Stimulated activated naive CD8-positive, alpha-beta T cell treated with anti-CD3 and anti-CD28 coated beads, Interleukin-15, amount 100 ng/mL, for 72 hours (primary cell): ENCODE data around the gene WNT7A.

Source experiments
- ATAC-seq: fragments of 150-1000 bp; cut with Tn5 transposase; 2 replicates; pipeline ENCODE4 v1.10.0; 2021; ENCODE audit warnings: mild to moderate bottlenecking, moderate library complexity
- DNase-seq, 2 donors: peaks; one replicate each; pipeline ENCODE4 v3.0.0; 2021 to 2022
- H3K27ac Mint-ChIP-seq, 2 donors: one replicate each; pipeline ENCODE4 v1.8.0; 2022; ENCODE audit warnings: mild to moderate bottlenecking in 2 of 2, mixed read lengths in 2 of 2, moderate library complexity in 2 of 2
- H3K27me3 Mint-ChIP-seq: one replicate; pipeline ENCODE4 v1.8.0; 2022; ENCODE audit warnings: mixed read lengths
- H3K4me1 Mint-ChIP-seq: one replicate; pipeline ENCODE4 v1.8.0; 2022; ENCODE audit warnings: mild to moderate bottlenecking, mixed read lengths
- H3K4me3 Mint-ChIP-seq, 2 donors: one replicate each; pipeline ENCODE4 v1.8.0; 2022; ENCODE audit warnings: mild to moderate bottlenecking in 2 of 2, mixed read lengths in 2 of 2, moderate library complexity in 1 of 2
- H3K9me3 Mint-ChIP-seq, 2 donors: one replicate each; pipeline ENCODE4 v1.8.0; 2022; ENCODE audit warnings: mixed read lengths in 2 of 2

Gene WNT7A

GRCh38 chr3:13876451-13877100, 3.3 kb downstream of the WNT7A start:
- DNase-seq: no peak
- H3K4me1 Mint-ChIP-seq: peaks cover 14% of the 10 kb centered on the region

GRCh38 chr3:13874891-13875290, 5.0 kb downstream of the WNT7A start:
- Mint-ChIP-seq H3K4me3 (no peak overlapping the region), H3K27me3 (peaks cover 30% of the 10 kb centered on the region), H3K9me3 (no peaks in the 10 kb centered on the region), H3K4me1 (peaks cover 21% of the 10 kb centered on the region), H3K27ac (no peak overlapping the region)
- DNase-seq: no peak
- no peak for ATAC-seq

More at GRCh38 chr3:13876451-13877100, 3.3 kb downstream of the WNT7A start:
- no peak overlapping the region for H3K27ac Mint-ChIP-seq
- H3K4me3 Mint-ChIP-seq: no peak overlapping the region
- no peak for ATAC-seq
- H3K9me3 Mint-ChIP-seq: no peaks in the 10 kb centered on the region
- peaks cover 37% of the 10 kb centered on the region for H3K27me3 Mint-ChIP-seq

- Mint-ChIP-seq H3K4me1 (peaks cover 21% of the 10 kb centered on the region), H3K27me3 (peaks cover 25% of the 10 kb centered on the region), H3K9me3 (no peaks in the 10 kb centered on the region), H3K4me3 (no peak overlapping the region), H3K27ac (no peak overlapping the region)
- ATAC-seq: no peak
- DNase-seq: no peak
These were observed 6.1 kb downstream of the WNT7A start for GRCh38 chr3:13873818-13874217.

GRCh38 chr3:13872451-13872850, 7.4 kb downstream of the WNT7A start:
- Mint-ChIP-seq H3K4me3 (no peak overlapping the region), H3K9me3 (no peaks in the 10 kb centered on the region), H3K4me1 (peaks cover 26% of the 10 kb centered on the region), H3K27ac (no peak overlapping the region), H3K27me3 (peaks cover 11% of the 10 kb centered on the region)
- no peak for ATAC-seq
- DNase-seq: no peak

GRCh38 chr3:13871791-13872190, 8.1 kb downstream of the WNT7A start:
- ATAC-seq (no peak), DNase-seq (no peak)
- Mint-ChIP-seq H3K27me3 (peaks cover 4% of the 10 kb centered on the region), H3K4me3 (no peak overlapping the region), H3K4me1 (peaks cover 32% of the 10 kb centered on the region), H3K9me3 (no peaks in the 10 kb centered on the region), H3K27ac (no peak overlapping the region)

- H3K4me3 Mint-ChIP-seq: no peak overlapping the region
- H3K9me3 Mint-ChIP-seq: no peaks in the 10 kb centered on the region
- ATAC-seq (no peak), DNase-seq (no peak)
- H3K27me3 Mint-ChIP-seq: no peaks in the 10 kb centered on the region
- peaks cover 41% of the 10 kb centered on the region for H3K4me1 Mint-ChIP-seq
- H3K27ac Mint-ChIP-seq: no peak overlapping the region
These were observed 9.0 kb downstream of the WNT7A start for GRCh38 chr3:13870902-13871301.

GRCh38 chr3:13869761-13870343, 10.0 kb downstream of the WNT7A start:
- Mint-ChIP-seq H3K4me3 (no peak overlapping the region), H3K27me3 (no peaks in the 10 kb centered on the region), H3K9me3 (no peaks in the 10 kb centered on the region), H3K27ac (no peak overlapping the region), H3K4me1 (peaks cover 49% of the 10 kb centered on the region)
- ATAC-seq: no peak
- no peak for DNase-seq

GRCh38 chr3:13868844-13869724, 10.8 kb downstream of the WNT7A start:
- ATAC-seq (no peak), DNase-seq (no peak)
- H3K4me3 Mint-ChIP-seq: no peak overlapping the region
- H3K9me3 Mint-ChIP-seq: no peaks in the 10 kb centered on the region
- peaks cover 49% of the 10 kb centered on the region for H3K4me1 Mint-ChIP-seq
- peak overlapping the region in 1 of 2 donors; percentile 89 for H3K27ac Mint-ChIP-seq
- no peaks in the 10 kb centered on the region for H3K27me3 Mint-ChIP-seq

- no peak overlapping the region for H3K27ac Mint-ChIP-seq
- no peaks in the 10 kb centered on the region for H3K27me3 Mint-ChIP-seq
- no peak overlapping the region for H3K4me3 Mint-ChIP-seq
- ATAC-seq (no peak), DNase-seq (no peak)
- peaks cover 49% of the 10 kb centered on the region for H3K4me1 Mint-ChIP-seq
- H3K9me3 Mint-ChIP-seq: no peaks in the 10 kb centered on the region
These were observed 12.1 kb downstream of the WNT7A start for GRCh38 chr3:13867732-13868131.

- peak; percentile 40 to 70 for DNase-seq
- Mint-ChIP-seq H3K27me3 (no peaks in the 10 kb centered on the region), H3K4me3 (peak overlapping the region; percentile 48 to 53), H3K9me3 (no peaks in the 10 kb centered on the region), H3K27ac (peak overlapping the region; percentile 16 to 87), H3K4me1 (peaks cover 47% of the 10 kb centered on the region)
- ATAC-seq: peak; percentile 86
These were observed 13.6 kb downstream of the WNT7A start for GRCh38 chr3:13866041-13866965.

GRCh38 chr3:13865581-13865980, 14.3 kb downstream of the WNT7A start:
- no peak overlapping the region for H3K4me3 Mint-ChIP-seq
- H3K27ac Mint-ChIP-seq: no peak overlapping the region
- no peaks in the 10 kb centered on the region for H3K9me3 Mint-ChIP-seq
- H3K27me3 Mint-ChIP-seq: no peaks in the 10 kb centered on the region
- DNase-seq (no peak), ATAC-seq (no peak)
- H3K4me1 Mint-ChIP-seq: peaks cover 45% of the 10 kb centered on the region

- no peak for DNase-seq
- no peaks in the 10 kb centered on the region for H3K9me3 Mint-ChIP-seq
- no peak for ATAC-seq
- no peaks in the 10 kb centered on the region for H3K27me3 Mint-ChIP-seq
- H3K27ac Mint-ChIP-seq: no peak overlapping the region
- peaks cover 45% of the 10 kb centered on the region for H3K4me1 Mint-ChIP-seq
- H3K4me3 Mint-ChIP-seq: no peak overlapping the region
These were observed 14.8 kb downstream of the WNT7A start for GRCh38 chr3:13865106-13865505.

GRCh38 chr3:13863965-13864595, 15.8 kb downstream of the WNT7A start:
- Mint-ChIP-seq H3K9me3 (no peaks in the 10 kb centered on the region), H3K4me1 (peaks cover 40% of the 10 kb centered on the region), H3K4me3 (no peak overlapping the region), H3K27me3 (no peaks in the 10 kb centered on the region), H3K27ac (no peak overlapping the region)
- ATAC-seq (no peak), DNase-seq (no peak)

- Mint-ChIP-seq H3K4me1 (peaks cover 34% of the 10 kb centered on the region), H3K9me3 (no peaks in the 10 kb centered on the region), H3K4me3 (no peak overlapping the region), H3K27me3 (no peaks in the 10 kb centered on the region), H3K27ac (no peak overlapping the region)
- ATAC-seq: no peak
- no peak for DNase-seq
These were observed 16.4 kb downstream of the WNT7A start for GRCh38 chr3:13863382-13863952.
